Measurements from ENCODE around the gene ZNF609. TPM values are rescaled to one million over a fixed set of nuclear protein-coding genes. Genes with fewer than 3 reads are reported as not detected.

The ZNF609 gene
- polyA plus RNA-seq, 1 donor from 2014 or later, result 11.8 TPM

DNA sequence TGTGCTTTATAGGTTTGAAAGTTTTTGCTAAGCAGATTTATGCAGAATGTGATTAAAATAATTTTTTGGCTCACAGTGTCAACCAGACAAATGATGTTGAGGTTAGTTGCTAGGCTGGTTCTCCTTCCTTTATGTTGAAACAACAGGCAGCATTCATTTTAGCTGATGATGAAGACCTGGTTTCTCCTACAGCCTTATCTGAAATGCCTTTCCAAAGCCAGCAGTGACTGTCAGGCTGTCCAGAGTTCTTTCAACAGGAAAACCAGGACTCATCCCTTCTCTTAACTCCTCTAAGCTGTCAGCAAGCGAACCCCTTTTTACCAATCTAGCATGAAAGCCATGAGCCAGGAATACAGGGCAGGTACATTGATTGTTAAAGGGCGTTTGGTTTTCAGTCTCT lies 84.1 kb downstream of the ZNF609 start:
- Histone ChIP-seq H3K27ac (ENCODE audit: low read length) (no peak overlapping the region), H2AFZ (ENCODE audit: low read depth, low read length) (no peak overlapping the region), H3K4me3 (ENCODE audit: low read length) (no peak overlapping the region), H4K20me1 (ENCODE audit: insufficient read depth) (no peaks in the 10 kb centered on the region), H3K79me2 (replicated peaks; ENCODE audit: insufficient read depth, low read length) (peaks cover 70% of the 10 kb centered on the region), H3K36me3 (ENCODE audit: insufficient read depth, low read length) (no peaks in the 10 kb centered on the region), H3K4me2 (ENCODE audit: low read length) (no peak overlapping the region), H3K9me2 (ENCODE audit: insufficient read depth, low read length) (no peaks in the 10 kb centered on the region), H3K9ac (ENCODE audit: low read length) (no peak overlapping the region), H3F3A (ENCODE audit: insufficient read depth, low read length, poor library complexity, severe bottlenecking) (no peaks in the 10 kb centered on the region), H3K27me3 (ENCODE audit: insufficient read depth, low read depth, low read length) (no peaks in the 10 kb centered on the region), H3K9me3 (ENCODE audit: low read length) (no peaks in the 10 kb centered on the region)
- TF ChIP-seq SMC3 (conservative IDR thresholded peaks at IDR 0.05; ENCODE audit: poor library complexity) (no peak), MXI1 (conservative IDR thresholded peaks at IDR 0.05; ENCODE audit: poor library complexity, severe bottlenecking) (no peak), POLR2AphosphoS5 (IDR thresholded peaks at IDR 0.05) (no peak), EP300 (conservative IDR thresholded peaks at IDR 0.05; ENCODE audit: poor library complexity, severe bottlenecking) (no peak), RAD21 (conservative IDR thresholded peaks at IDR 0.05) (no peak), TAF1 (IDR thresholded peaks at IDR 0.05; ENCODE audit: low read depth) (no peak), EZH2 (IDR thresholded peaks at IDR 0.05; ENCODE audit: borderline replicate concordance, insufficient read depth, low read length, poor library complexity, severe bottlenecking) (no peak)
- TF ChIP-seq, protein P1, sequence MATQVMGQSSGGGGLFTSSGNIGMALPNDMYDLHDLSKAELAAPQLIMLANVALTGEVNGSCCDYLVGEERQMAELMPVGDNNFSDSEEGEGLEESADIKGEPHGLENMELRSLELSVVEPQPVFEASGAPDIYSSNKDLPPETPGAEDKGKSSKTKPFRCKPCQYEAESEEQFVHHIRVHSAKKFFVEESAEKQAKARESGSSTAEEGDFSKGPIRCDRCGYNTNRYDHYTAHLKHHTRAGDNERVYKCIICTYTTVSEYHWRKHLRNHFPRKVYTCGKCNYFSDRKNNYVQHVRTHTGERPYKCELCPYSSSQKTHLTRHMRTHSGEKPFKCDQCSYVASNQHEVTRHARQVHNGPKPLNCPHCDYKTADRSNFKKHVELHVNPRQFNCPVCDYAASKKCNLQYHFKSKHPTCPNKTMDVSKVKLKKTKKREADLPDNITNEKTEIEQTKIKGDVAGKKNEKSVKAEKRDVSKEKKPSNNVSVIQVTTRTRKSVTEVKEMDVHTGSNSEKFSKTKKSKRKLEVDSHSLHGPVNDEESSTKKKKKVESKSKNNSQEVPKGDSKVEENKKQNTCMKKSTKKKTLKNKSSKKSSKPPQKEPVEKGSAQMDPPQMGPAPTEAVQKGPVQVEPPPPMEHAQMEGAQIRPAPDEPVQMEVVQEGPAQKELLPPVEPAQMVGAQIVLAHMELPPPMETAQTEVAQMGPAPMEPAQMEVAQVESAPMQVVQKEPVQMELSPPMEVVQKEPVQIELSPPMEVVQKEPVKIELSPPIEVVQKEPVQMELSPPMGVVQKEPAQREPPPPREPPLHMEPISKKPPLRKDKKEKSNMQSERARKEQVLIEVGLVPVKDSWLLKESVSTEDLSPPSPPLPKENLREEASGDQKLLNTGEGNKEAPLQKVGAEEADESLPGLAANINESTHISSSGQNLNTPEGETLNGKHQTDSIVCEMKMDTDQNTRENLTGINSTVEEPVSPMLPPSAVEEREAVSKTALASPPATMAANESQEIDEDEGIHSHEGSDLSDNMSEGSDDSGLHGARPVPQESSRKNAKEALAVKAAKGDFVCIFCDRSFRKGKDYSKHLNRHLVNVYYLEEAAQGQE (IDR thresholded peaks at IDR 0.05; ENCODE audit: borderline replicate concordance), result no peak
- TF ChIP-seq, protein P2, sequence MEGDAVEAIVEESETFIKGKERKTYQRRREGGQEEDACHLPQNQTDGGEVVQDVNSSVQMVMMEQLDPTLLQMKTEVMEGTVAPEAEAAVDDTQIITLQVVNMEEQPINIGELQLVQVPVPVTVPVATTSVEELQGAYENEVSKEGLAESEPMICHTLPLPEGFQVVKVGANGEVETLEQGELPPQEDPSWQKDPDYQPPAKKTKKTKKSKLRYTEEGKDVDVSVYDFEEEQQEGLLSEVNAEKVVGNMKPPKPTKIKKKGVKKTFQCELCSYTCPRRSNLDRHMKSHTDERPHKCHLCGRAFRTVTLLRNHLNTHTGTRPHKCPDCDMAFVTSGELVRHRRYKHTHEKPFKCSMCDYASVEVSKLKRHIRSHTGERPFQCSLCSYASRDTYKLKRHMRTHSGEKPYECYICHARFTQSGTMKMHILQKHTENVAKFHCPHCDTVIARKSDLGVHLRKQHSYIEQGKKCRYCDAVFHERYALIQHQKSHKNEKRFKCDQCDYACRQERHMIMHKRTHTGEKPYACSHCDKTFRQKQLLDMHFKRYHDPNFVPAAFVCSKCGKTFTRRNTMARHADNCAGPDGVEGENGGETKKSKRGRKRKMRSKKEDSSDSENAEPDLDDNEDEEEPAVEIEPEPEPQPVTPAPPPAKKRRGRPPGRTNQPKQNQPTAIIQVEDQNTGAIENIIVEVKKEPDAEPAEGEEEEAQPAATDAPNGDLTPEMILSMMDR (IDR thresholded peaks at IDR 0.05; ENCODE audit: poor library complexity, severe bottlenecking), result no peak

DNA sequence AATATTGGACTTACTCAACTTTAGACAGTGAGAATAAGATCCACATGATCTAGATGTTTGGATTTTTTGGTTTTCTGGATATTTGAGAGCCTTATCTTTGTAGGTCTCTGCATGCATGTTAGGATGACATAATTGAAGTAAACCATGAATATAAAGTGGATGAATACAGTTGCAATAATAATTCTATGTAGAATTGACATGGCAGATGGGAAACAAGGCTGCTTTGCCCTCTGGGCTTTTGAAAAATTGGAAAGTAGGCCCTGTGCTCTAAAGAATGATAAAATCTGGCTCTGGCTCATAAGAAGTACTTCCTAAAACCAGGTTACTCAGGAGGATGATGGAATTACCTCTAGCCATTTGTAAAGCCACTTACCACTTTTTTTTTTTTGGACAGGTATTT lies 86.9 kb downstream of the ZNF609 start:
- no peaks in the 10 kb centered on the region for H3K27me3 ChIP-seq (ENCODE audit: insufficient read depth, low read depth, low read length)
- H3K4me3 ChIP-seq (ENCODE audit: low read length), result no peak overlapping the region
- no peaks in the 10 kb centered on the region for H3K9me3 ChIP-seq (ENCODE audit: low read length)
- TF ChIP-seq RAD21 (conservative IDR thresholded peaks at IDR 0.05), result no peak
- TF ChIP-seq TAF1 (IDR thresholded peaks at IDR 0.05; ENCODE audit: low read depth), result no peak
- TF ChIP-seq SMC3 (conservative IDR thresholded peaks at IDR 0.05; ENCODE audit: poor library complexity), result no peak
- no peak for TF ChIP-seq POLR2AphosphoS5 (IDR thresholded peaks at IDR 0.05)
- no peak for TF ChIP-seq EP300 (conservative IDR thresholded peaks at IDR 0.05; ENCODE audit: poor library complexity, severe bottlenecking)
- TF ChIP-seq, protein P2 (IDR thresholded peaks at IDR 0.05; ENCODE audit: poor library complexity, severe bottlenecking), result no peak
- H2AFZ ChIP-seq (ENCODE audit: low read depth, low read length), result no peak overlapping the region
- no peaks in the 10 kb centered on the region for H3K9me2 ChIP-seq (ENCODE audit: insufficient read depth, low read length)
- no peak overlapping the region for H3K9ac ChIP-seq (ENCODE audit: low read length)
- H3K36me3 ChIP-seq (ENCODE audit: insufficient read depth, low read length), result no peaks in the 10 kb centered on the region
- peaks cover 85% of the 10 kb centered on the region for H3K79me2 ChIP-seq (replicated peaks; ENCODE audit: insufficient read depth, low read length)
- no peaks in the 10 kb centered on the region for H4K20me1 ChIP-seq (ENCODE audit: insufficient read depth)
- no peaks in the 10 kb centered on the region for H3F3A ChIP-seq (ENCODE audit: insufficient read depth, low read length, poor library complexity, severe bottlenecking)
- no peak overlapping the region for H3K27ac ChIP-seq (ENCODE audit: low read length)
- H3K4me2 ChIP-seq (ENCODE audit: low read length), result no peak overlapping the region

Measured in neural cell (in vitro differentiated cells).